HEK293 (cell line): ENCODE measurements around the gene PAMR1.

Experiments
- CTCF ChIA-PET: fragments of 350-600 bp; formaldehyde crosslinking; extraction: SDS; loops from one replicate; lab custom pipeline; 2021; ENCODE audit warnings: antibody characterized with exemption; lab: Yijun Ruan, JAX
- POLR2A ChIA-PET: fragments of 300-600 bp; formaldehyde crosslinking; extraction: SDS; loops from one replicate; lab custom pipeline; 2020; ENCODE audit warnings: antibody characterized with exemption, inconsistent platforms; lab: Yijun Ruan, JAX
- H3K27ac ChIP-seq: fragments of 200-500 bp; sonication (Bioruptor generic); 2 replicates; pipeline ENCODE4 v1.5.1; 2014; ENCODE audit warnings: low read depth, low read length, control low read depth, inconsistent platforms; ENCODE audit errors: extremely low read depth
- H3K36me3 ChIP-seq, 2 experiments: fragments of 200-500 bp in 1 of 2; sonication (Bioruptor generic) in 1 of 2; 1 replicate in 1 of 2; 2 replicates in 1 of 2; pipeline ENCODE4 v1.5.1; 2014 to 2017; ENCODE audit warnings: inconsistent platforms in 2 of 2, low read length in 2 of 2; ENCODE audit not compliant: control insufficient read depth in 2 of 2, insufficient read depth in 1 of 2
- H3K4me1 ChIP-seq: fragments of 200-500 bp; sonication (Bioruptor generic); 2 replicates; pipeline ENCODE4 v1.5.1; 2014; ENCODE audit warnings: mild to moderate bottlenecking, low read length, inconsistent platforms; ENCODE audit not compliant: control insufficient read depth, insufficient read depth
- H3K4me3 ChIP-seq: 2 replicates; pipeline ENCODE4 v1.5.1; 2011; ENCODE audit warnings: low read depth, mild to moderate bottlenecking, control low read depth, low read length, moderate library complexity
- H3K9me3 ChIP-seq: fragments of 200-500 bp; sonication (Bioruptor generic); 2 replicates; pipeline ENCODE4 v1.5.1; 2014; ENCODE audit warnings: low read depth, low read length, inconsistent platforms; ENCODE audit not compliant: control insufficient read depth, insufficient read depth
- EGR2 ChIP-seq: fragments of 450-650 bp; formaldehyde crosslinking; IDR thresholded peaks from 2 replicates; pipeline ENCODE4 v1.5.1; 2016; ENCODE audit warnings: low read depth, missing biosample characterization, missing genetic modification characterization
- KLF1 ChIP-seq: fragments of 450-650 bp; formaldehyde crosslinking; IDR thresholded peaks from 2 replicates; pipeline ENCODE4 v1.5.1; 2016; ENCODE audit warnings: missing biosample characterization, missing genetic modification characterization
- REPIN1 ChIP-seq: fragments of 450-650 bp; formaldehyde crosslinking; IDR thresholded peaks from 2 replicates; pipeline ENCODE4 v1.5.1; 2017; ENCODE audit warnings: missing biosample characterization, missing genetic modification characterization, low read depth
- TCF7L2 ChIP-seq: IDR thresholded peaks from 2 replicates; pipeline ENCODE4 v1.6.1; 2011; ENCODE audit warnings: low read depth, mild to moderate bottlenecking, inconsistent platforms, low read length, moderate library complexity, borderline replicate concordance
- ZBTB26 ChIP-seq: fragments of 450-650 bp; formaldehyde crosslinking; optimal IDR thresholded peaks from 2 replicates; pipeline ENCODE3; 2016; ENCODE audit warnings: missing biosample characterization, mild to moderate bottlenecking, missing genetic modification characterization
- ZFP69B ChIP-seq: fragments of 450-650 bp; formaldehyde crosslinking; IDR thresholded peaks from 2 replicates; pipeline ENCODE4 v1.5.1; 2016; ENCODE audit warnings: missing biosample characterization, missing genetic modification characterization
- ZNF248 ChIP-seq: fragments of 450-650 bp; formaldehyde crosslinking; IDR thresholded peaks from 2 replicates; pipeline ENCODE4 v1.5.1; 2017; ENCODE audit warnings: missing biosample characterization, missing genetic modification characterization
- ZNF274 ChIP-seq, 2 experiments: fragments of 200-500 bp in 1 of 2; fragments of 450-650 bp in 1 of 2; sonication (Bioruptor generic) in 1 of 2; formaldehyde crosslinking in 1 of 2; IDR thresholded peaks; 2 replicates each; pipeline versions ENCODE4 v1.5.1 to v1.6.1; 2014 to 2016; ENCODE audit warnings: borderline replicate concordance in 1 of 2, inconsistent platforms in 1 of 2, low read length in 1 of 2, missing biosample characterization in 1 of 2, missing genetic modification characterization in 1 of 2
- ZNF292 ChIP-seq: fragments of 450-650 bp; formaldehyde crosslinking; IDR thresholded peaks from 2 replicates; pipeline ENCODE4 v1.5.1; 2016; ENCODE audit warnings: low read depth, missing biosample characterization, missing genetic modification characterization, borderline replicate concordance
- ZNF391 ChIP-seq: fragments of 450-650 bp; formaldehyde crosslinking; IDR thresholded peaks from 2 replicates; pipeline ENCODE4 v1.5.1; 2016; ENCODE audit warnings: low read depth, missing biosample characterization, missing genetic modification characterization, borderline replicate concordance
- ZNF639 ChIP-seq: fragments of 450-650 bp; formaldehyde crosslinking; IDR thresholded peaks from 2 replicates; pipeline ENCODE4 v1.5.1; 2016; ENCODE audit warnings: missing biosample characterization, missing genetic modification characterization
- ZNF830 ChIP-seq: fragments of 450-650 bp; IDR thresholded peaks from 2 replicates; pipeline ENCODE4 v1.5.0; 2018; ENCODE audit warnings: missing biosample characterization, missing genetic modification characterization, low read depth, mild to moderate bottlenecking, moderate library complexity
- TF ChIP-seq, protein P1 (sequence below): fragments of 450-650 bp; formaldehyde crosslinking; IDR thresholded peaks from 2 replicates; pipeline ENCODE4 v1.5.1; 2016; ENCODE audit warnings: missing biosample characterization, missing genetic modification characterization
- TF ChIP-seq, protein P2 (sequence below): fragments of 450-650 bp; formaldehyde crosslinking; IDR thresholded peaks from 2 replicates; pipeline ENCODE4 v1.5.1; 2016; ENCODE audit warnings: missing biosample characterization, missing genetic modification characterization

The PAMR1 gene

DNA sequence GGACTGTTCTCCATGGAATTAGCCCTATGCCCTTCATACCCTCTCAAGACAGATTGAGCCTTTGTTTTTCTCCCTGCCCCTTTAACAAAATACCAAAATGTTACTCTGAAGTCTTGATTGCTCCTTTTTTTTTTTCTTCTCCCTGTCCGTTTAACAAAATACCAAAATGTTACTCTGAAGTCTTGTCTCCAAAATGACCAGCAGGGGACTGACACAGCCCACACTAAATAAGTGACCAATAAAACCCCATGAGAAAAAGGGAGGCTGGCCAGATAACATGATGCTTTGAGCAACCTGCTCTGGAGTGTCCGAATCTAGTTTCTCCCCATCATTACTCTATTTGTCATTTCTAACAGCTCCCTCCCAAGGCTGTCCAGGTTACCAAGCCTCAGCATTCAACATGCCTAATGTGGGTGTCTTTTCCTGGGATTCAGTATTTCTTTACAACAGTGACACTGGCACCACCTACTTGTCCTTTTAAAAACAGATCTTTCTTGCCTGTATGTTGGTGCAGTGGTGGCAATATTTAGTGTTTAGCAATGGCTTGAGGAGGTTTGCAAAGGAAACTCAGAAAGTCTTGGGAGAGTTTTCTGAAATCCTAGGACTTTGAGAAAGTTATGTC, 63.4 kb downstream of the PAMR1 start:
- TF ChIP-seq ZNF292 (no peak), KLF1 (tag by site-specific recombination) (no peak), ZNF391 (tag by site-specific recombination) (no peak), ZFP69B (tag by site-specific recombination) (no peak), TCF7L2 (no peak), ZNF830 (tag by site-specific recombination) (no peak), ZBTB26 (tag by site-specific recombination) (no peak), ZNF248 (tag by site-specific recombination) (no peak), EGR2 (tag by site-specific recombination) (no peak), ZNF639 (tag by site-specific recombination) (no peak), ZNF274 (IDR thresholded peaks at IDR 0.05; ENCODE audit: low read length) (no peak), ZNF274 (tag by site-specific recombination; IDR thresholded peaks at IDR 0.05; ENCODE audit: borderline replicate concordance) (no peak)
- TF ChIP-seq, protein P1, sequence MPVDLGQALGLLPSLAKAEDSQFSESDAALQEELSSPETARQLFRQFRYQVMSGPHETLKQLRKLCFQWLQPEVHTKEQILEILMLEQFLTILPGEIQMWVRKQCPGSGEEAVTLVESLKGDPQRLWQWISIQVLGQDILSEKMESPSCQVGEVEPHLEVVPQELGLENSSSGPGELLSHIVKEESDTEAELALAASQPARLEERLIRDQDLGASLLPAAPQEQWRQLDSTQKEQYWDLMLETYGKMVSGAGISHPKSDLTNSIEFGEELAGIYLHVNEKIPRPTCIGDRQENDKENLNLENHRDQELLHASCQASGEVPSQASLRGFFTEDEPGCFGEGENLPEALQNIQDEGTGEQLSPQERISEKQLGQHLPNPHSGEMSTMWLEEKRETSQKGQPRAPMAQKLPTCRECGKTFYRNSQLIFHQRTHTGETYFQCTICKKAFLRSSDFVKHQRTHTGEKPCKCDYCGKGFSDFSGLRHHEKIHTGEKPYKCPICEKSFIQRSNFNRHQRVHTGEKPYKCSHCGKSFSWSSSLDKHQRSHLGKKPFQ (tag by site-specific recombination): no peak
- TF ChIP-seq, protein P2, sequence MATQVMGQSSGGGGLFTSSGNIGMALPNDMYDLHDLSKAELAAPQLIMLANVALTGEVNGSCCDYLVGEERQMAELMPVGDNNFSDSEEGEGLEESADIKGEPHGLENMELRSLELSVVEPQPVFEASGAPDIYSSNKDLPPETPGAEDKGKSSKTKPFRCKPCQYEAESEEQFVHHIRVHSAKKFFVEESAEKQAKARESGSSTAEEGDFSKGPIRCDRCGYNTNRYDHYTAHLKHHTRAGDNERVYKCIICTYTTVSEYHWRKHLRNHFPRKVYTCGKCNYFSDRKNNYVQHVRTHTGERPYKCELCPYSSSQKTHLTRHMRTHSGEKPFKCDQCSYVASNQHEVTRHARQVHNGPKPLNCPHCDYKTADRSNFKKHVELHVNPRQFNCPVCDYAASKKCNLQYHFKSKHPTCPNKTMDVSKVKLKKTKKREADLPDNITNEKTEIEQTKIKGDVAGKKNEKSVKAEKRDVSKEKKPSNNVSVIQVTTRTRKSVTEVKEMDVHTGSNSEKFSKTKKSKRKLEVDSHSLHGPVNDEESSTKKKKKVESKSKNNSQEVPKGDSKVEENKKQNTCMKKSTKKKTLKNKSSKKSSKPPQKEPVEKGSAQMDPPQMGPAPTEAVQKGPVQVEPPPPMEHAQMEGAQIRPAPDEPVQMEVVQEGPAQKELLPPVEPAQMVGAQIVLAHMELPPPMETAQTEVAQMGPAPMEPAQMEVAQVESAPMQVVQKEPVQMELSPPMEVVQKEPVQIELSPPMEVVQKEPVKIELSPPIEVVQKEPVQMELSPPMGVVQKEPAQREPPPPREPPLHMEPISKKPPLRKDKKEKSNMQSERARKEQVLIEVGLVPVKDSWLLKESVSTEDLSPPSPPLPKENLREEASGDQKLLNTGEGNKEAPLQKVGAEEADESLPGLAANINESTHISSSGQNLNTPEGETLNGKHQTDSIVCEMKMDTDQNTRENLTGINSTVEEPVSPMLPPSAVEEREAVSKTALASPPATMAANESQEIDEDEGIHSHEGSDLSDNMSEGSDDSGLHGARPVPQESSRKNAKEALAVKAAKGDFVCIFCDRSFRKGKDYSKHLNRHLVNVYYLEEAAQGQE (tag by site-specific recombination): no peak
- Histone ChIP-seq H3K36me3 (no peaks in the 10 kb centered on the region), H3K9me3 (no peaks in the 10 kb centered on the region), H3K4me3 (no peak overlapping the region), H3K27ac (no peak overlapping the region), H3K4me1 (no peaks in the 10 kb centered on the region)
- ChIA-PET POLR2A (no interaction called here), CTCF (interaction anchor here (0.6 kb wide), 1 partner anchor 856 kb away, joined by 3 read pairs; no protein-coding TSS in a partner anchor)

GRCh38 chr11:35459489-35459888, 65.9 kb downstream of the PAMR1 start:
- CTCF ChIA-PET: interaction anchor here (0.6 kb wide), 1 partner anchor 33 kb away, joined by 3 read pairs; no protein-coding TSS in a partner anchor

More at GRCh38 chr11:35459489-35459888, 65.9 kb downstream of the PAMR1 start:
- POLR2A ChIA-PET: no interaction called here
- no peak overlapping the region for H3K4me3 ChIP-seq
- H3K36me3 ChIP-seq: no peaks in the 10 kb centered on the region
- no peak for TF ChIP-seq REPIN1 (tag by site-specific recombination)
- TF ChIP-seq, all 188 proteins: peak for 0
- no peaks in the 10 kb centered on the region for H3K4me1 ChIP-seq
- H3K27ac ChIP-seq: no peak overlapping the region
- H3K9me3 ChIP-seq: no peaks in the 10 kb centered on the region
